Limb (tissue), 2 donors: ENCODE results near the gene JMJD7.
"Not testable (repeated sequence)": the region's sequence is repeated elsewhere in the genome, so short reads cannot be mapped to it uniquely, and the experiment has no call there.

Experiments
- DNase-seq, 2 donors: peaks; one replicate each; pipeline ENCODE4 v3.0.0-alpha.2; 2016; ENCODE audit errors: extremely low spot score in 2 of 2

Gene JMJD7

DNA sequence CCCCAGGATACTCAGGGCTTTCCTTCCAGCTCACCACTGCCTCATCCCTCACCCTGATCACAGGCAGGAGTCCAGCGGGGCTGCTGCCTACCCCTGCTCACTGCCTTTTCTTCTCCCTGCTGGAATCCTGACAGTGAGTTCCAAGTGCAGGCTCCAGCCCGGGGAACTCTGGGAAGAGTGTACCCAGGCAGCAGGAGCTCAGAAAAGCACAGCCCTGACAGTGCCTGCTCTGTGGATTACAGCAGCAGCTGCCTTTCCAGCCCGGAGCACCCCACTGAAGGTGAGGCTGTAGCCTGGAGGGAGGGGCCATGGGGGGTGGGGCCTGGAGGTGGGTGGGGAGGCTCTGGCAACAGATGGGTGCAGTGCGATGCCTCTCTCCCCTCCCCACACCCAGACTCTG, 6.1 kb upstream of the JMJD7 start:
- no peak for DNase-seq

- DNase-seq: no peak
Measured at GRCh38 chr15:41822471-41822870, 5.4 kb upstream of the JMJD7 start.

DNA sequence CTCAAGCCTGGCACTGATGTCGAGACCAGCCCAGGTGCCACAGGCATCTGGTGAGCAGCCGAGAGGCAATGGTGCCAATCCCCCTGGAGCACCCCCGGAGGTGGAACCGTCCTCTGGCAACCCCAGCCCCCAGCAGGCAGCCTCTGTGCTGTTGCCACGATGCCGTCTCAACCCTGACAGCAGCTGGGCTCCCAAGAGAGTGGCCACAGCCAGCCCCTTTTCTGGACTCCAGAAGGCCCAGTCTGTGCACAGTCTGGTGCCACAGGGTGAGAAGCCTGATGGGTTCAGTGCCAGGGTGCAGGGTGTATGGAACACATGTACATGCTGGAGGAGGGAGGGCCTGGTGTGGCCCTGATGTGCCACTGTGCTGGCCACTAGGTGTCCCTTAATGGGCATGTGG, 4.9 kb upstream of the JMJD7 start:
- no peak for DNase-seq

GRCh38 chr15:41823502-41823901, 4.4 kb upstream of the JMJD7 start:
- no peak for DNase-seq

- DNase-seq: no peak
Measured at GRCh38 chr15:41824062-41824745, 3.7 kb upstream of the JMJD7 start.

- DNase-seq: no peak
Measured at GRCh38 chr15:41825145-41825544, 2.7 kb upstream of the JMJD7 start.

GRCh38 chr15:41825572-41826535, 2.0 kb upstream of the JMJD7 start:
- DNase-seq: no peak

GRCh38 chr15:41827290-41827879, 507 bp upstream of the JMJD7 start:
- DNase-seq: no peak

GRCh38 chr15:41828807-41829141, 882 bp downstream of the JMJD7 start:
- DNase-seq: no peak

DNA sequence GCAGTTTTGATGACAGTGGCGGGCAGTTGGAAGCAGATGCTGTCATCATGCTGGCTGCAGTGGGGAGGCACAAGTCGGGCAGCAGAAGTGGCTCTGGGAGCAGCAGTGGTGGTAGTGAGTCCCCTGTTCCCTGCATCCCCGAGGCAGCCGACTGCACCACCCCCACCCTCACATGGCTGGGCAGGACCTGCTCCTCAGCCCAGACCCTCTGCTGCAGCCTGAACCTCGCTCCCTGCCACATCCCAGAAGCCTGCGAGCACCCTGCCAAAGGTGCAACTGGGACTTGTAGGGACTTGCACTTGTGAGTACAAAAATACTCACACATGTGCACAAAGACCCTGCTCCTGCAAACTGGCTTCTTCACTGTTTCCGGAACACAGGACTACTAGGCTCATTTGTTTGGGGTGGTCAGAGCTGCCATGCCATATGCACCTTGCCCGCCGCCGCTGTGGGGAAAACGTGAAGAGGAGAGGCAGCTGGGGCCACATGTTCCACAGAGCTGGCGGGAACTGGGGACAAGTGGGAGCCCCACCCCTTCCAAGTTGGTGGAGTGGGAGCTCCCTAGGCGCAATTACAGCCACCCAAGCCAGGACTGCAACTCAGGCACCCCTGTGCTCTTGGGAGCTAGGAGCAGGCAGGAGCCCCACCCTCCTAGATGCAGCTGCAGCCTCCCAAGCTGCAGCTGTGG, 2.2 kb downstream of the JMJD7 start:
- no peak for DNase-seq

DNA sequence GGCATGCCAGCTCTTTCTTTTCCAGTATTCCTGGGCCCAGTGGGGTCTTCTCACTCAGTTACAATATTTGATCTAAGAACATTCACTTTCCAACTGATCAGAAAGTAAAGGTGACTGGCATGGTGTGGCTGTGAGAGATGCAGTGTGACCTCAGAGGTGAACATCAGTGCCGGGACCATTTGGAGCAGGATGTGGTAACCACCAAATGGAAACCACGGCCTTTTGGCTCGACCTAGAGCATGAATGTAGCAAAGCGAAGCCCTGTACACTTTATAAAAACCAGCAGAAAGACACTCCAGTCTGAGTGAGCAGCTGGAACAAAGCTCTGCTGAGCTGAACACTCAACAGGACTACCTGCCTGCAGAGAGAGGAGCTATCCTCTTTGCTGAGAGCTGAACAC, 3.4 kb downstream of the JMJD7 start:
- DNase-seq: not testable (repeated sequence)

DNA sequence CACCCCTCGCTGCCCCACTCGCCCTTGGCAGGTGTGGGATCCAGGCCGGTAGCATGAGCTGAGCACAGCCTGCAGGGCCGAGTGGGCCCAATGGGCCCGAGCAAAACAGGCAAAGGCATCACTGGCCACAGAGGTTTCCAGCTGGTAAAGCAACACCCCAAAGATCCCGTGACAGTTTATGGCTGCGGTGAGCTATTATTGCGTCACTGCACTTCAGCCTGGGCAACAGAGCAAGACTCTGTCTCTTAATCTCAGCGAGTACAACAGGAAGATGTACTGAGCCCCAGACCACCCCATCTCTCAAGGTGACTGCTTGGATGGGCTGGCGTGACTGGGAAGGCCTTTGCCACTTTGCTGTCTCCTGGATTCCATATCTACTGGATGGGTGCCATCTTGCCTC, 4.3 kb downstream of the JMJD7 start:
- no peak for DNase-seq

DNA sequence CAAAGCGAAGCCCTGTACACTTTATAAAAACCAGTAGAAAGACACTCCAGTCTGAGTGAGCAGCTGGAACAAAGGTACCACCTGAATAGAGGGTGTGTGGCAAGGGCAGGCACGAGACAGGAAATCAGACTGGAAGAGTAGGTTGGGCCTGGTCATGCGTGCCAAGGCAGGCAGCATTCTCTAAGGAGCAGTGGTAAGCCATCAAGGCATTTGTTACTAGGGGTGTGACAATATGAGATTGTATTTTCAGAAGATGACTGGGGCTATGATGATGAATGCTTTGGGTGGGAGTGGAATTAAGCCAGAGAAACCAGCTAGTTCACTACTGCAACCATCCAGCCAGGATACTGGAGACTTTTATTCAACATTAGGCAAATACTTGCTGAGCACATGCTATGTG, 5.0 kb downstream of the JMJD7 start:
- DNase-seq: no peak

- DNase-seq: no peak
Measured at GRCh38 chr15:41834096-41834495, 6.2 kb downstream of the JMJD7 start.

DNA sequence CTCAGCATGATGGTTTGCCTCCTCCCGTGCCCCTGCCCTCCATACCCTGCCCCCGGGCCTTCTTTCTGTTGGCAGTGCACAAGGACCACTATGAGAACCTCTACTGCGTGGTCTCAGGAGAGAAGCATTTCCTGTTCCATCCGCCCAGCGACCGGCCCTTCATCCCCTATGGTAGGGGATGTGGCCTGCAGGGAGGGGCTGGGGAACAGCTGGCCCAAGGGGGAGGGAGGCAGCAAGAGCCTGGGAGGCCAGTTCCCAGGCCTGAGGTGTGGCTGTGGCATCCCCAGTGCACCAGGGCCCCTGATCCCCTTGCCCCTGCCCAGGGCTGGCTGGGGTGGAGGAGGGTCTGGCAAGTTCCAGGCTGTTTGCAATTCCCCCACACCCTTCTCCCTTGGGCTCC, 8.2 kb downstream of the JMJD7 start:
- DNase-seq: no peak

GRCh38 chr15:41836713-41837454, 9.0 kb downstream of the JMJD7 start:
- no peak for DNase-seq

- DNase-seq: no peak
Measured at GRCh38 chr15:41838400-41838897, 10.6 kb downstream of the JMJD7 start, which contains the start of gene PLA2G4B. Gene PLA2G4B (plus strand): TSS chr15:41838847. CDS start chr15:41838914, 67 bp downstream.

DNA sequence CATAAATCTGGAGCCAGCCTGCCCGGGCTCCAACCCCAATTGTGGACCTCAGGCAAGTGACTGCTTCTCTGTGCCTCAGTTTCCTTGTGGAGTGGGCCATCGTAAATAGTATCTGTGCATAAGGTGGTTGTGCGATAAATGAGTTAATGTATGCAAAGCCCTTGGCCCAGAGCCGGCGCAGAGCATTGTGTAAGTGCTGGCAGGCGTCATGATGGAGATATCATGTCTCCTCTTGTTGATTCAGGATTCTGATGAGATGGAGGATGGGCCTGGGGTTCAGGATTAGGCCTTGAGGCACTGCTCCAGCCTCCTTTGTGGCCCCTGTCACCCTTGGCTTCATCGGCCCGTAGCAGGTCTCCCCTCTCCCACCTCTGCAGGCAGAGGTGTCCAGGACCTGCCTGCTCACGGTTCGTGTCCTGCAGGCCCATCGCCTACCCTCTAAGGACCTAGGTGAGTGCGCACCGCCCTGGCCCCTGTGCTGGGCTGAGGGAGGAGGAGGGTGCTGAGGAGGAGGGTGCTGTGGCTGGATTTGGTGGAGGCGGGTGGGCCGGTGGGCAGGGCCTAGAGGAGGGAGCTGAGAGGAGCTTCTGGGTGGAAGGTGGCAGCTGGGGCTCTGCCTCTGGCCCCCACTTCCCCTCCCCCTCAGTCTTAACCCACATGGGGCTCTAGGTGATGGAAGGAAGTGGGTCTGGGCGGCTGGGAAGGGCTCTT, 12.0 kb downstream of the JMJD7 start:
- no peak for DNase-seq

- DNase-seq: no peak
Measured at GRCh38 chr15:41840673-41841072, 12.8 kb downstream of the JMJD7 start.

DNA sequence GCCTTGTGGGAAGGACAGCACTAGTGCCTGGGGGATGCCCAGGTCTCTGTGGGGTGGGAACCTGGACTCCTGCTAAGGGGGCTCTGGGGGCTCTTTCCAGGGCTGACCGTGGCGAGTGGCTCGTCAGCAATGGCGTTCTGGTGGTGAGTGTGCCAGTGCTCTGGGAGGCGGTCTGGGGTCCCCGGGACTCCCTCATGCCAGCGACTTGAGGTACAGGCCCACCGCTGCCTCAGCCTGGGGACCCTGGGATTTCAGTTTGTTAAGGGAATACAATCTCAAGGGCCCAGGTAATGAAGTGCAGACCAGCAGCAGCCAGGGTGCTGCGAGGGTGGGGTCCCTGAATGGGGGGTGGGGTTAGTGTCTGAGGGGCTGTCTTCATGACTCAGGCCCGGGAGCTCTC, 13.2 kb downstream of the JMJD7 start:
- no peak for DNase-seq
